ENCODE measurements around the gene ADSL.
A peak's percentile ranks its signal among the peaks of the same experiment; 100 is the strongest.

ADSL gene

GRCh38 chr22:40326905-40327735 is 19.2 kb upstream of the ADSL start:
- DNase-seq = no peak

- DNase-seq = peak in 3 of 58 donors; percentile 9 to 41 (median 26)
Measured at GRCh38 chr22:40328546-40329456, 17.5 kb upstream of the ADSL start.

GRCh38 chr22:40329466-40329865 is 16.8 kb upstream of the ADSL start:
- DNase-seq = no peak

- no peak for DNase-seq
Measured at GRCh38 chr22:40330086-40330485, 16.2 kb upstream of the ADSL start.

GRCh38 chr22:40330615-40331014 is 15.7 kb upstream of the ADSL start:
- DNase-seq = no peak

GRCh38 chr22:40331706-40332105 is 14.6 kb upstream of the ADSL start:
- DNase-seq = no peak

- DNase-seq = peak in 1 of 58 donors; percentile 4
Measured at GRCh38 chr22:40332319-40332781, 13.9 kb upstream of the ADSL start.

GRCh38 chr22:40334060-40334459 is 12.2 kb upstream of the ADSL start:
- DNase-seq = no peak

- no peak for DNase-seq
Measured at GRCh38 chr22:40334899-40335298, 11.4 kb upstream of the ADSL start.

- no peak for DNase-seq
Measured at GRCh38 chr22:40335358-40335757, 10.9 kb upstream of the ADSL start.

- no peak for DNase-seq
Measured at GRCh38 chr22:40340044-40340443, 6.3 kb upstream of the ADSL start.

GRCh38 chr22:40341604-40342003 is 4.7 kb upstream of the ADSL start:
- DNase-seq = no peak

GRCh38 chr22:40342521-40342920 is 3.8 kb upstream of the ADSL start:
- no peak for DNase-seq

GRCh38 chr22:40345271-40345670 is 1.0 kb upstream of the ADSL start:
- no peak for DNase-seq

- peak in 8 of 58 donors; percentile 36 to 59 (median 48) for DNase-seq
Measured at GRCh38 chr22:40345815-40346184, 500 bp upstream of the ADSL start.

- DNase-seq = no peak
Measured at GRCh38 chr22:40347300-40347699, 1.0 kb downstream of the ADSL start.

- DNase-seq = peak in 29 of 58 donors; percentile 3 to 50 (median 15)
Measured at GRCh38 chr22:40348025-40348658, 1.8 kb downstream of the ADSL start.

GRCh38 chr22:40352763-40353162 is 6.5 kb downstream of the ADSL start:
- DNase-seq = no peak

- DNase-seq = peak in 12 of 58 donors; percentile 2 to 34 (median 14)
Measured at GRCh38 chr22:40361100-40361499, 14.8 kb downstream of the ADSL start.

GRCh38 chr22:40363059-40363458 is 16.8 kb downstream of the ADSL start:
- peak in 1 of 58 donors; percentile 17 for DNase-seq

GRCh38 chr22:40364431-40364830 is 18.1 kb downstream of the ADSL start:
- no peak for DNase-seq

- DNase-seq = no peak
Measured at GRCh38 chr22:40366068-40366467, 19.8 kb downstream of the ADSL start.
